SKM-1 (cell line): ENCODE data around the gene PYHIN1.
A peak's percentile ranks its signal among the peaks of the same experiment; 100 is the strongest.

Source experiments
- DNase-seq: peaks from one replicate; lab custom pipeline; 2025; ENCODE audit not compliant: unreplicated experiment; lab: John Stamatoyannopoulos, UW

Gene PYHIN1

GRCh38 chr1:159012495-159012894 lies 81.1 kb downstream of the PYHIN1 start:
- no peak for DNase-seq

GRCh38 chr1:159014003-159014571 lies 82.7 kb downstream of the PYHIN1 start:
- DNase-seq = no peak

GRCh38 chr1:159014851-159015250 lies 83.5 kb downstream of the PYHIN1 start:
- no peak for DNase-seq

- DNase-seq = peak; percentile 97
These were observed 84.1 kb downstream of the PYHIN1 start for GRCh38 chr1:159015440-159015909.

GRCh38 chr1:159023723-159024122 lies 92.4 kb downstream of the PYHIN1 start:
- DNase-seq = no peak

GRCh38 chr1:159025043-159025442 lies 93.7 kb downstream of the PYHIN1 start:
- DNase-seq = no peak
